ENCODE results near the gene KCNMB1. TPM values are rescaled to one million over a fixed set of nuclear protein-coding genes. Genes with fewer than 3 reads are reported as not detected.

The KCNMB1 gene
- total and polyA plus RNA-seq, 10 of the 15 experiments (the other 5 are each of a cell fraction or from before 2014, with no cell fraction given) = 1.2 to 3.6 (median 2.6) TPM

GRCh38 chr5:170362656-170363055, 26.5 kb downstream of the KCNMB1 start (continued):
- TF ChIP-seq, protein P1, sequence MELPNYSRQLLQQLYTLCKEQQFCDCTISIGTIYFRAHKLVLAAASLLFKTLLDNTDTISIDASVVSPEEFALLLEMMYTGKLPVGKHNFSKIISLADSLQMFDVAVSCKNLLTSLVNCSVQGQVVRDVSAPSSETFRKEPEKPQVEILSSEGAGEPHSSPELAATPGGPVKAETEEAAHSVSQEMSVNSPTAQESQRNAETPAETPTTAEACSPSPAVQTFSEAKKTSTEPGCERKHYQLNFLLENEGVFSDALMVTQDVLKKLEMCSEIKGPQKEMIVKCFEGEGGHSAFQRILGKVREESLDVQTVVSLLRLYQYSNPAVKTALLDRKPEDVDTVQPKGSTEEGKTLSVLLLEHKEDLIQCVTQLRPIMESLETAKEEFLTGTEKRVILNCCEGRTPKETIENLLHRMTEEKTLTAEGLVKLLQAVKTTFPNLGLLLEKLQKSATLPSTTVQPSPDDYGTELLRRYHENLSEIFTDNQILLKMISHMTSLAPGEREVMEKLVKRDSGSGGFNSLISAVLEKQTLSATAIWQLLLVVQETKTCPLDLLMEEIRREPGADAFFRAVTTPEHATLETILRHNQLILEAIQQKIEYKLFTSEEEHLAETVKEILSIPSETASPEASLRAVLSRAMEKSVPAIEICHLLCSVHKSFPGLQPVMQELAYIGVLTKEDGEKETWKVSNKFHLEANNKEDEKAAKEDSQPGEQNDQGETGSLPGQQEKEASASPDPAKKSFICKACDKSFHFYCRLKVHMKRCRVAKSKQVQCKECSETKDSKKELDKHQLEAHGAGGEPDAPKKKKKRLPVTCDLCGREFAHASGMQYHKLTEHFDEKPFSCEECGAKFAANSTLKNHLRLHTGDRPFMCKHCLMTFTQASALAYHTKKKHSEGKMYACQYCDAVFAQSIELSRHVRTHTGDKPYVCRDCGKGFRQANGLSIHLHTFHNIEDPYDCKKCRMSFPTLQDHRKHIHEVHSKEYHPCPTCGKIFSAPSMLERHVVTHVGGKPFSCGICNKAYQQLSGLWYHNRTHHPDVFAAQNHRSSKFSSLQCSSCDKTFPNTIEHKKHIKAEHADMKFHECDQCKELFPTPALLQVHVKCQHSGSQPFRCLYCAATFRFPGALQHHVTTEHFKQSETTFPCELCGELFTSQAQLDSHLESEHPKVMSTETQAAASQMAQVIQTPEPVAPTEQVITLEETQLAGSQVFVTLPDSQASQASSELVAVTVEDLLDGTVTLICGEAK (IDR thresholded peaks at IDR 0.05; ENCODE audit: borderline replicate concordance) = no peak

- POLR2A ChIA-PET = no interaction called here
- ATAC-seq (no peak), FAIRE-seq (no peak), DNase-seq (ENCODE audit: low read depth, low spot score) (no peak)
- Histone ChIP-seq H3K4me1 (ENCODE audit: control insufficient read depth, insufficient read depth, low read length) (peaks cover 6% of the 10 kb centered on the region), H3K79me2 (ENCODE audit: control insufficient read depth, insufficient read depth, low read length) (no peaks in the 10 kb centered on the region), H4K20me1 (ENCODE audit: control insufficient read depth, insufficient read depth) (no peaks in the 10 kb centered on the region), H2AFZ (ENCODE audit: control insufficient read depth, low read depth, low read length) (no peak overlapping the region), H3K27me3 (replicated peaks in 1 of 2; ENCODE audit: control insufficient read depth in 2 of 2, insufficient read depth in 2 of 2, low read length in 1 of 2) (no peaks in the 10 kb centered on the region), H3K9me3 (replicated peaks; ENCODE audit: control insufficient read depth, insufficient read depth, low read length) (no peaks in the 10 kb centered on the region), H3K9ac (ENCODE audit: control insufficient read depth, insufficient read depth, low read length) (no peak overlapping the region), H3K27ac (ENCODE audit: control insufficient read depth, insufficient read depth) (no peak overlapping the region), H3K4me2 (ENCODE audit: control insufficient read depth, insufficient read depth) (no peak overlapping the region), H3K36me3 (ENCODE audit: control insufficient read depth in 2 of 2, insufficient read depth in 2 of 2, low read length in 1 of 2) (no peaks in the 10 kb centered on the region), H3K4me3 (no peak overlapping the region)
- SMC1A ChIA-PET (ENCODE audit: uncharacterized antibody, unreplicated experiment) = interaction anchor here (0.7 to 0.9 kb wide), 2 partner anchors 7 to 22 kb away, joined by 3 read pairs; no protein-coding TSS in a partner anchor
- CTCF ChIA-PET = interaction anchor here (1.3 to 2.1 kb wide), 3 partner anchors 49 to 135 kb away, joined by 3 to 11 read pairs (median 3); no protein-coding TSS in a partner anchor
- BruUV-seq (replicated peaks) = no TSS peak
- 58% methylated on average over 7 of the region's 7 CpGs for WGBS (ENCODE audit: insufficient coverage, insufficient replicate concordance, low lambda C conversion rate, missing lambda C conversion rate)
- in situ Hi-C loops (cut with MboI) (no loop called here), intact Hi-C loops (cut with micrococcal nuclease; ENCODE audit: unreplicated experiment) (no loop called here)
- RAD21 ChIA-PET (ENCODE audit: unreplicated experiment) = interaction anchor here (0.7 kb wide), 1 partner anchor 136 kb away, joined by 3 read pairs; no protein-coding TSS in a partner anchor
- TF ChIP-seq SREBF2 (IDR thresholded peaks at IDR 0.05; ENCODE audit: low read length) (no peak), NFIC (IDR thresholded peaks at IDR 0.05; ENCODE audit: low read depth, low read length) (no peak), RFX5 (IDR thresholded peaks at IDR 0.05; ENCODE audit: low read depth, low read length) (no peak), CHD2 (IDR thresholded peaks at IDR 0.05; ENCODE audit: borderline replicate concordance, low read depth, low read length) (no peak), EP300 (IDR thresholded peaks at IDR 0.05; ENCODE audit: borderline replicate concordance in 1 of 2, control insufficient read depth in 1 of 2, low read depth in 2 of 2, low read length in 2 of 2) (no peak), SMAD5 (IDR thresholded peaks at IDR 0.05; ENCODE audit: low read depth) (no peak), POLR2A (IDR thresholded peaks at IDR 0.05; ENCODE audit: low read depth, low read length) (no peak), ZNF274 (IDR thresholded peaks at IDR 0.05; ENCODE audit: insufficient read depth, insufficient read length) (no peak), NFXL1 (IDR thresholded peaks at IDR 0.05; ENCODE audit: borderline replicate concordance) (no peak), RUNX3 (IDR thresholded peaks at IDR 0.05; ENCODE audit: low read length) (no peak), SUPT20H (IDR thresholded peaks at IDR 0.05; ENCODE audit: borderline replicate concordance, control insufficient read depth, low read depth, low read length) (no peak), PBX3 (IDR thresholded peaks at IDR 0.05; ENCODE audit: insufficient replicate concordance, low read depth, low read length) (no peak), HDGF (IDR thresholded peaks at IDR 0.05) (no peak), MTA3 (IDR thresholded peaks at IDR 0.05; ENCODE audit: borderline replicate concordance, low read length) (no peak)
- TF ChIP-seq, protein P2, sequence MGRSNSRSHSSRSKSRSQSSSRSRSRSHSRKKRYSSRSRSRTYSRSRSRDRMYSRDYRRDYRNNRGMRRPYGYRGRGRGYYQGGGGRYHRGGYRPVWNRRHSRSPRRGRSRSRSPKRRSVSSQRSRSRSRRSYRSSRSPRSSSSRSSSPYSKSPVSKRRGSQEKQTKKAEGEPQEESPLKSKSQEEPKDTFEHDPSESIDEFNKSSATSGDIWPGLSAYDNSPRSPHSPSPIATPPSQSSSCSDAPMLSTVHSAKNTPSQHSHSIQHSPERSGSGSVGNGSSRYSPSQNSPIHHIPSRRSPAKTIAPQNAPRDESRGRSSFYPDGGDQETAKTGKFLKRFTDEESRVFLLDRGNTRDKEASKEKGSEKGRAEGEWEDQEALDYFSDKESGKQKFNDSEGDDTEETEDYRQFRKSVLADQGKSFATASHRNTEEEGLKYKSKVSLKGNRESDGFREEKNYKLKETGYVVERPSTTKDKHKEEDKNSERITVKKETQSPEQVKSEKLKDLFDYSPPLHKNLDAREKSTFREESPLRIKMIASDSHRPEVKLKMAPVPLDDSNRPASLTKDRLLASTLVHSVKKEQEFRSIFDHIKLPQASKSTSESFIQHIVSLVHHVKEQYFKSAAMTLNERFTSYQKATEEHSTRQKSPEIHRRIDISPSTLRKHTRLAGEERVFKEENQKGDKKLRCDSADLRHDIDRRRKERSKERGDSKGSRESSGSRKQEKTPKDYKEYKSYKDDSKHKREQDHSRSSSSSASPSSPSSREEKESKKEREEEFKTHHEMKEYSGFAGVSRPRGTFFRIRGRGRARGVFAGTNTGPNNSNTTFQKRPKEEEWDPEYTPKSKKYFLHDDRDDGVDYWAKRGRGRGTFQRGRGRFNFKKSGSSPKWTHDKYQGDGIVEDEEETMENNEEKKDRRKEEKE (IDR thresholded peaks at IDR 0.05) = no peak
These were observed 27.1 kb downstream of the KCNMB1 start for GRCh38 chr5:170362102-170362501.
